ENCODE measurements around the gene DLST. TPM values are rescaled to one million over a fixed set of nuclear protein-coding genes. Genes with fewer than 3 reads are reported as not detected.

The DLST gene
- total RNA-seq, 1 experiment from 2014 or later, result 145 TPM

GRCh38 chr14:74897642-74898041 is 15.9 kb downstream of the DLST start:
- Histone ChIP-seq H3K4me1 (ENCODE audit: insufficient read depth, low read length, poor library complexity, severe bottlenecking) (no peaks in the 10 kb centered on the region), H3K27ac (ENCODE audit: low read depth, low read length, poor library complexity, severe bottlenecking) (no peak overlapping the region), H3K9me3 (ENCODE audit: low read depth, low read length, poor library complexity, severe bottlenecking) (no peaks in the 10 kb centered on the region), H3K27me3 (replicated peaks; ENCODE audit: insufficient read depth, low read depth, low read length, poor library complexity) (no peaks in the 10 kb centered on the region), H3K4me3 (ENCODE audit: low read depth, low read length, poor library complexity, severe bottlenecking) (no peak overlapping the region), H3K36me3 (ENCODE audit: insufficient read depth, low read length, poor library complexity, severe bottlenecking) (peaks cover 95% of the 10 kb centered on the region)
- ChIA-PET POLR2A (ENCODE audit: low non-redundant PET) (no interaction called here), CTCF (interaction anchor here (0.7 kb wide), 1 partner anchor 414 kb away, joined by 5 read pairs; no protein-coding TSS in a partner anchor)
- DNase-seq (ENCODE audit: low spot score), result no peak
- intact Hi-C loops (cut with micrococcal nuclease; ENCODE audit: unreplicated experiment), result no loop called here
- no TSS peak for BruUV-seq (replicated peaks)
- TF ChIP-seq CTCF (conservative IDR thresholded peaks at IDR 0.05; ENCODE audit: low read depth, low read length) (no peak), EZH2 (IDR thresholded peaks at IDR 0.05; ENCODE audit: borderline replicate concordance, low read depth, low read length, poor library complexity, severe bottlenecking) (no peak)

GRCh38 chr14:74898083-74898482 is 16.4 kb downstream of the DLST start:
- POLR2A ChIA-PET (ENCODE audit: low non-redundant PET), result no interaction called here

GRCh38 chr14:74898694-74899093 is 17.0 kb downstream of the DLST start:
- Histone ChIP-seq H3K27me3 (replicated peaks; ENCODE audit: insufficient read depth, low read depth, low read length, poor library complexity) (no peaks in the 10 kb centered on the region), H3K27ac (ENCODE audit: low read depth, low read length, poor library complexity, severe bottlenecking) (no peak overlapping the region), H3K9me3 (ENCODE audit: low read depth, low read length, poor library complexity, severe bottlenecking) (no peaks in the 10 kb centered on the region), H3K4me1 (ENCODE audit: insufficient read depth, low read length, poor library complexity, severe bottlenecking) (no peaks in the 10 kb centered on the region), H3K4me3 (ENCODE audit: low read depth, low read length, poor library complexity, severe bottlenecking) (no peak overlapping the region), H3K36me3 (ENCODE audit: insufficient read depth, low read length, poor library complexity, severe bottlenecking) (peaks cover 93% of the 10 kb centered on the region)
- ChIA-PET POLR2A (ENCODE audit: low non-redundant PET) (no interaction called here), CTCF (no interaction called here)
- BruUV-seq (replicated peaks), result no TSS peak
- DNase-seq (ENCODE audit: low spot score), result no peak
- intact Hi-C loops (cut with micrococcal nuclease; ENCODE audit: unreplicated experiment), result no loop called here
- no peak for TF ChIP-seq EZH2 (IDR thresholded peaks at IDR 0.05; ENCODE audit: borderline replicate concordance, low read depth, low read length, poor library complexity, severe bottlenecking)
- no peak for TF ChIP-seq CTCF (conservative IDR thresholded peaks at IDR 0.05; ENCODE audit: low read depth, low read length)

More at GRCh38 chr14:74898083-74898482, 16.4 kb downstream of the DLST start:
- Histone ChIP-seq H3K27me3 (replicated peaks; ENCODE audit: insufficient read depth, low read depth, low read length, poor library complexity) (no peaks in the 10 kb centered on the region), H3K9me3 (ENCODE audit: low read depth, low read length, poor library complexity, severe bottlenecking) (no peaks in the 10 kb centered on the region), H3K27ac (ENCODE audit: low read depth, low read length, poor library complexity, severe bottlenecking) (no peak overlapping the region), H3K4me1 (ENCODE audit: insufficient read depth, low read length, poor library complexity, severe bottlenecking) (no peaks in the 10 kb centered on the region), H3K4me3 (ENCODE audit: low read depth, low read length, poor library complexity, severe bottlenecking) (no peak overlapping the region), H3K36me3 (ENCODE audit: insufficient read depth, low read length, poor library complexity, severe bottlenecking) (peaks cover 95% of the 10 kb centered on the region)
- no peak for DNase-seq (ENCODE audit: low spot score)
- TF ChIP-seq CTCF (conservative IDR thresholded peaks at IDR 0.05; ENCODE audit: low read depth, low read length), result no peak
- no peak for TF ChIP-seq EZH2 (IDR thresholded peaks at IDR 0.05; ENCODE audit: borderline replicate concordance, low read depth, low read length, poor library complexity, severe bottlenecking)
- CTCF ChIA-PET, result no interaction called here
- intact Hi-C loops (cut with micrococcal nuclease; ENCODE audit: unreplicated experiment), result no loop called here
- BruUV-seq (replicated peaks), result no TSS peak

All from A673 (cell line).